Measurements from ENCODE around the gene RNF168. TPM values are rescaled to one million over a fixed set of nuclear protein-coding genes. Genes with fewer than 3 reads are reported as not detected.
"Not testable (repeated sequence)": the region's sequence is repeated elsewhere in the genome, so short reads cannot be mapped to it uniquely, and the experiment has no call there.

The RNF168 gene
- total and polyA plus RNA-seq, 7 donors, result 3.6 to 30.2 (median 14.1) TPM

DNA sequence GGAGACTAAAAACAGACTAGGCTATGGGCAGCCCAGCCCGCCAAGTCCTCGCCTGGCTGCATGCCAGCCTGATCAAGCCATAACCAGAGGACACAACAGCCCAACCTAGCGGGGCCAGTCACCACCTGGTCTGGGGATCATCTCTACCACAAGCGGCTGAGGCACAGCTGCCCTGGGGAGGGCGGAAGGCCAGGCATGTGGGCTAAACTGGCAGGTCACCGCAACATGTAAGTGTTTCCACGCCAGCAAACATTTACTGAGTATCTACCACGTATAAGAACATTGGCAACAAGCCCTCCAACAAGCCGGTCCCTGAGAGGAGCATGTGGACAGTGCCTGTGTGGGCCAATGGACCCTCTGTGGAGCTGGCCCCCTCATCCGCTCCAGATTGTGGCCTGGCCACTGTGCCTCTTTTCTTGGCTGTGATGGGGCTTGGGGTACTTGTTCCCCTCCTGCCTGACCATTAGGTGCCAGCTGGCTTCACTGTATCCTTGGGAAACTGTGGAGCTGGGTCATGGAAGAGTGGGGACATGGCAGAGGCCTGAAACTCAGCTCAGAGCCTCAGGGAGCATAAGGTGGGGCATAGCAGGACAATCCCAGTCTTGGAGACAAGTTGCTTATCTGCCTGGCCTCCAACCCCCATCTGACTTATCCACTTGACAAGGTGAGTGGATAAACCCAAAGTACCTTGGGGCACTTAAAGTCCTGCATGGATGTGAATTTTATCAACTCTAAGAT lies 80.4 kb downstream of the RNF168 start:
- Histone ChIP-seq H3K36me3 (peaks cover 0 to 16% (median 0%) of the 10 kb centered on the region in 4 donors), H3K27me3 (no peaks in the 10 kb centered on the region), H3K27ac (peak overlapping the region in 3 of 4 donors; percentile 48 to 75 (median 54)), H3K4me3 (no peak overlapping the region), H3K4me1 (peaks cover 0 to 58% (median 44%) of the 10 kb centered on the region in 4 donors), H3K9me3 (no peaks in the 10 kb centered on the region)
- peak; percentile 86 for DNase-seq
- intact Hi-C loops (cut with DNase I), result no loop called here
- WGBS, 2 donors, result 73 to 75% methylated on average over 10 of the region's 10 CpGs
- TF ChIP-seq POLR2A (IDR thresholded peaks at IDR 0.05) (no peak), POLR2AphosphoS5 (IDR thresholded peaks at IDR 0.05) (peak in 2 of 4 donors; percentile 28 to 36)

DNA sequence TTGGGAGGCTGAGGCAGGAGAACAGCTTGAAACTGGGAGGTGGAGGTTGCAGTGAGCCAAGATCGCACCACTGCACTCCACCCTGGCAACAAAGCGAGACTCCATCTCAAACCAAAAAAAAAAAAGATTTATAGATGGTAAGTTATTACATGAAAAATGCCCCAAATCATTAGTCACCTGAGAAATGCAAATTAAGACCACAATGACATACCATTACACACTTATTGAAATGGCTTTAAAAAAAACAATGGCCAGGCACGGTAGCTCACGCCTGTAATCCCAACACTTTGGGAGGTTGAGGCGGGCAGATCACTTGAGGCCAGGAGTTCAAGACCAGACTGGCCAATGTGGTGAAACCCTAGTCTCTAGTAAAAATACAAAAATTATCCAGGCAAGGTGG lies 81.9 kb downstream of the RNF168 start:
- peaks cover 0 to 60% (median 43%) of the 10 kb centered on the region in 4 donors for H3K4me1 ChIP-seq
- WGBS, 2 donors, result 94 to 96% methylated on average over 5 of the region's 5 CpGs
- DNase-seq; intact Hi-C loops (cut with DNase I); H3K36me3 ChIP-seq; H3K4me3 ChIP-seq; H3K9me3 ChIP-seq; H3K27me3 ChIP-seq: not testable (repeated sequence)
- H3K27ac ChIP-seq, result peak overlapping the region in 1 of 4 donors; percentile 25

DNA sequence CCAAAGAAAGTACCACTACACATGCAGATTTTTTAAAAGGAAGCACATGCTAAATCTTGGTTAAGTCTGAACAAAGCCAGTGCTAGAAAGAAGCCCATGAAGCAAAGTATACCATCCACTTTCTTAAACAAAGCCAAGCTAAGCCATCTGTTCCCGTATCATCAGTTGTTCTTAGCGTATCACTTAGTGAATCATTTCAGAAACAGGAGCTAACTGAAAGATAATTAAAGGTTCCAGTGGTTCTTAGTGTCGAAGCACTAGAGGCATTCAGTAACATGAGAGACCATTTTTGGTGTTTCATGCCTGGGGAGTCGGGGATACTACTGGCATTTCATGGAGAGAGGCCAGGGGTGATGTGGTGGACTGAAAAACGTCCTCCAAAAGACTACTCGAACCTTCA lies 84.2 kb downstream of the RNF168 start:
- H3K4me1 ChIP-seq, result peaks cover 0 to 64% (median 46%) of the 10 kb centered on the region in 4 donors
- WGBS, 2 donors, result 92 to 93% methylated on average over 6 of the region's 6 CpGs
- TF ChIP-seq POLR2AphosphoS5 (IDR thresholded peaks at IDR 0.05) (no peak), POLR2A (IDR thresholded peaks at IDR 0.05) (no peak), EP300 (IDR thresholded peaks at IDR 0.05) (no peak)
- TF ChIP-seq, protein P1, sequence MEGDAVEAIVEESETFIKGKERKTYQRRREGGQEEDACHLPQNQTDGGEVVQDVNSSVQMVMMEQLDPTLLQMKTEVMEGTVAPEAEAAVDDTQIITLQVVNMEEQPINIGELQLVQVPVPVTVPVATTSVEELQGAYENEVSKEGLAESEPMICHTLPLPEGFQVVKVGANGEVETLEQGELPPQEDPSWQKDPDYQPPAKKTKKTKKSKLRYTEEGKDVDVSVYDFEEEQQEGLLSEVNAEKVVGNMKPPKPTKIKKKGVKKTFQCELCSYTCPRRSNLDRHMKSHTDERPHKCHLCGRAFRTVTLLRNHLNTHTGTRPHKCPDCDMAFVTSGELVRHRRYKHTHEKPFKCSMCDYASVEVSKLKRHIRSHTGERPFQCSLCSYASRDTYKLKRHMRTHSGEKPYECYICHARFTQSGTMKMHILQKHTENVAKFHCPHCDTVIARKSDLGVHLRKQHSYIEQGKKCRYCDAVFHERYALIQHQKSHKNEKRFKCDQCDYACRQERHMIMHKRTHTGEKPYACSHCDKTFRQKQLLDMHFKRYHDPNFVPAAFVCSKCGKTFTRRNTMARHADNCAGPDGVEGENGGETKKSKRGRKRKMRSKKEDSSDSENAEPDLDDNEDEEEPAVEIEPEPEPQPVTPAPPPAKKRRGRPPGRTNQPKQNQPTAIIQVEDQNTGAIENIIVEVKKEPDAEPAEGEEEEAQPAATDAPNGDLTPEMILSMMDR (IDR thresholded peaks at IDR 0.05), result no peak

More for the DNA sequence above, 84.2 kb downstream of the RNF168 start:
- intact Hi-C loops (cut with DNase I), result no loop called here
- Histone ChIP-seq H3K36me3 (no peaks in the 10 kb centered on the region), H3K4me3 (no peak overlapping the region), H3K9me3 (no peaks in the 10 kb centered on the region), H3K27me3 (no peaks in the 10 kb centered on the region), H3K27ac (no peak overlapping the region)
- no peak for DNase-seq

Small RNA genes lying within 50 kb of the gene (small RNA-seq; reads per million reads assigned to genes)
- gene AC083822.1 (0 reads per million in 3 donors), gene AC117490.1 (0 reads per million in 3 donors), gene RPS29P3 (0 reads per million in 3 donors)

Other genes with a start within 250 kb of the RNF168 start
- gene PCYT1A, start 216.0 kb downstream of the RNF168 start, total RNA-seq, result 10 to 100 TPM; 61.4 to 88.6 (median 72.4) TPM
- 10 to 100 TPM; 25.8 to 31.6 (median 29.6) TPM for gene PCYT1A, start 216.0 kb downstream of the RNF168 start, polyA plus RNA-seq
- 10 to 100 TPM in 2 of 4 donors, 1 to 10 TPM in 2; 6.8 to 17.8 (median 13.2) TPM for gene DYNLT2B, start 185.5 kb downstream of the RNF168 start, total RNA-seq
- gene DYNLT2B, start 185.5 kb downstream of the RNF168 start, polyA plus RNA-seq, result 10 to 100 TPM in 2 of 3 donors, 1 to 10 TPM in 1; 3.9 to 14.4 (median 11.5) TPM
- gene TM4SF19, start 165.4 kb downstream of the RNF168 start, total RNA-seq, result not detected
- not detected for gene TM4SF19, start 165.4 kb downstream of the RNF168 start, polyA plus RNA-seq
- 10 to 100 TPM; 14.7 to 22.4 (median 16.7) TPM for gene UBXN7, start 71.3 kb downstream of the RNF168 start, total RNA-seq
- 10 to 100 TPM in 1 of 3 donors, 1 to 10 TPM in 2; 3.9 to 11.4 (median 4.2) TPM for gene UBXN7, start 71.3 kb downstream of the RNF168 start, polyA plus RNA-seq
- not detected for gene SMCO1, start 11.6 kb upstream of the RNF168 start, total RNA-seq
- gene SMCO1, start 11.6 kb upstream of the RNF168 start, polyA plus RNA-seq, result not detected
- gene WDR53, start 64.8 kb upstream of the RNF168 start, total RNA-seq, result 1 to 10 TPM; 2.9 to 7.2 (median 4.6) TPM
- gene WDR53, start 64.8 kb upstream of the RNF168 start, polyA plus RNA-seq, result 10 to 100 TPM in 1 of 3 donors, 1 to 10 TPM in 2; 6.2 to 11.4 (median 9.8) TPM
- 10 to 100 TPM in 1 of 4 donors, 1 to 10 TPM in 3; 6.5 to 10.9 (median 8.1) TPM for gene FBXO45, start 64.9 kb upstream of the RNF168 start, total RNA-seq
- 1 to 10 TPM; 4.8 to 8.2 (median 5.1) TPM for gene FBXO45, start 64.9 kb upstream of the RNF168 start, polyA plus RNA-seq
- gene NRROS, start 135.9 kb upstream of the RNF168 start, total RNA-seq, result 1 to 10 TPM; 4.4 to 7.5 (median 5.9) TPM
- gene NRROS, start 135.9 kb upstream of the RNF168 start, polyA plus RNA-seq, result 1 to 10 TPM in 2 of 3 donors, under 1 TPM in 1; 0.60 to 6.5 (median 3.7) TPM
- gene CEP19, start 208.5 kb upstream of the RNF168 start, total RNA-seq, result 1 to 10 TPM; 1.6 to 2.6 (median 2.0) TPM
- gene CEP19, start 208.5 kb upstream of the RNF168 start, polyA plus RNA-seq, result 1 to 10 TPM in 2 of 3 donors, under 1 TPM in 1; 0.76 to 1.2 (median 1.2) TPM
- gene PIGX, start 208.6 kb upstream of the RNF168 start, total RNA-seq, result 10 to 100 TPM; 20.9 to 41.0 (median 27.8) TPM
- 10 to 100 TPM in 2 of 3 donors, 1 to 10 TPM in 1; 9.6 to 15.6 (median 14.1) TPM for gene PIGX, start 208.6 kb upstream of the RNF168 start, polyA plus RNA-seq
- 10 to 100 TPM; 35.5 to 44.6 (median 37.7) TPM for gene PAK2, start 236.1 kb upstream of the RNF168 start, total RNA-seq
- gene PAK2, start 236.1 kb upstream of the RNF168 start, polyA plus RNA-seq, result 10 to 100 TPM; 22.8 to 30.4 (median 28.7) TPM